Stimulated activated CD4-positive, alpha-beta T cell treated with anti-CD3 and anti-CD28 coated beads, Interleukin-15, amount 100 ng/mL, for 1 hour (primary cell): ENCODE data around the gene TBC1D28.
"Not testable (repeated sequence)": the region's sequence is repeated elsewhere in the genome, so short reads cannot be mapped to it uniquely, and the experiment has no call there.

ENCODE experiments used
- DNase-seq, 2 donors: peaks; one replicate each; pipeline ENCODE4 v3.0.0-alpha.2; 2020; ENCODE audit warnings: low read depth in 1 of 2, low spot score in 1 of 2

Gene TBC1D28

GRCh38 chr17:18644291-18644690 lies at the start of gene TBC1D28:
Gene TBC1D28, minus strand, starts transcription at chr17:18644391. Its CDS starts 3,039 bp downstream, at chr17:18641352.
- not testable (repeated sequence) for DNase-seq

GRCh38 chr17:18682668-18683067 lies 38.5 kb upstream of the TBC1D28 start:
- DNase-seq, result not testable (repeated sequence)

- peak; percentile 10 to 42 for DNase-seq
Measured at GRCh38 chr17:18681767-18682571, 37.8 kb upstream of the TBC1D28 start, which contains the start of gene FOXO3B. Gene FOXO3B, minus strand, starts transcription at chr17:18682314. Its CDS starts 663 bp downstream, at chr17:18681651.

- not testable (repeated sequence) for DNase-seq
Measured at GRCh38 chr17:18677381-18677780, 33.2 kb upstream of the TBC1D28 start.

- not testable (repeated sequence) for DNase-seq
Measured at GRCh38 chr17:18676928-18677327, 32.7 kb upstream of the TBC1D28 start.

GRCh38 chr17:18672395-18673227 lies 28.4 kb upstream of the TBC1D28 start:
- not testable (repeated sequence) for DNase-seq

- DNase-seq, result not testable (repeated sequence)
Measured at GRCh38 chr17:18668625-18669024, 24.4 kb upstream of the TBC1D28 start.

GRCh38 chr17:18667535-18667934 lies 23.3 kb upstream of the TBC1D28 start:
- not testable (repeated sequence) for DNase-seq

- DNase-seq, result not testable (repeated sequence)
Measured at GRCh38 chr17:18666326-18666725, 22.1 kb upstream of the TBC1D28 start.

- not testable (repeated sequence) for DNase-seq
Measured at GRCh38 chr17:18661924-18662624, 17.9 kb upstream of the TBC1D28 start.

- DNase-seq, result not testable (repeated sequence)
Measured at GRCh38 chr17:18650094-18650493, 5.9 kb upstream of the TBC1D28 start.

GRCh38 chr17:18643124-18643523 lies 1.1 kb downstream of the TBC1D28 start:
- not testable (repeated sequence) for DNase-seq

- DNase-seq, result not testable (repeated sequence)
Measured at GRCh38 chr17:18638357-18638756, 5.8 kb downstream of the TBC1D28 start.

GRCh38 chr17:18636237-18636636 lies 8.0 kb downstream of the TBC1D28 start:
- DNase-seq, result not testable (repeated sequence)

GRCh38 chr17:18635773-18636172 lies 8.4 kb downstream of the TBC1D28 start:
- DNase-seq, result not testable (repeated sequence)

- not testable (repeated sequence) for DNase-seq
Measured at GRCh38 chr17:18634550-18635263, 9.5 kb downstream of the TBC1D28 start.

GRCh38 chr17:18626152-18626870 lies 17.9 kb downstream of the TBC1D28 start:
- DNase-seq, result no peak

- DNase-seq, result peak; percentile 88 to 91
Measured at GRCh38 chr17:18625509-18626104, 18.6 kb downstream of the TBC1D28 start.

GRCh38 chr17:18624862-18625501 lies 19.2 kb downstream of the TBC1D28 start:
- DNase-seq, result not testable (repeated sequence)
